ENCODE measurements around the gene KCNMB2. TPM values are rescaled to one million over a fixed set of nuclear protein-coding genes. Genes with fewer than 3 reads are reported as not detected.

The KCNMB2 gene
- total and polyA plus RNA-seq, 2 experiments from 2014 or later, result 2.4 TPM; not detected in 1

DNA sequence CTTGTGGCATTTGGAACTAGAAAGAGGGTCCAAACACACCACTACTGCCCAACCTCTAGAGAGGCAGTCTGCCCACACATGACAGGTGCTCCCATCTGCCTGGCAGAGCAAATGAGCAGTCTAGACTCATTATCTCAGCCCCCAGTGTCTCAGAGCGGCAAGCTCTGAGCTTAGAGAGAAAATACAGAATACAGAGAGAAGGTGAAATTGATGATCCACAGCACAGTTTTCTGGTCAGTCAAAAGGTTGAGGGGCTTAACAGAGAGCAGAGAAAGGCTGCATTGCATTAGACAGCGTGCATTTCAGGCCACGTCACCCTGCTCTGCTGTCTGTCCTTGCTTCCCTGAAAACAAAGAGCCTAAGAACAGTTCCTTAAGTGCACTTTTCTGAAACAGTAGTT is 135.1 kb downstream of the KCNMB2 start:
- no peak overlapping the region for H2AFZ ChIP-seq

DNA sequence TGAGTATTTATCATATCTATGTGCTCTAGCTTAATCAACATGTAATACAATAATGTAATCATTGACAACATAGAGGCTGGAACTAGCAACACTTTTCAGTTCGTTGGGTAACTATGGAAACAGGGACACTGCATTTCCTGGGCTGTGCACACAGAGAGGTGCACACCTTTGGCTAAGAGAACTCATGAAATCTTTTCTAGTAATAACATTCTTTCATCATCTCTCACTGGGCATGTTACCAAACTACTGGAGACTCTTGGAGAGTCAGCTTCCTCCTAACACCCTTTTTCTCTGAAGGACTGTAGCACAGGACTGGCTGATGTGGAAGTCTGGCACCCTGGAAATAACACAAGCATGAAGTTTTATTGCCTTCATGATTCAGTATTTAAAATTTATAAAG is 135.6 kb downstream of the KCNMB2 start:
- WGBS (ENCODE audit: low lambda C conversion rate, missing lambda C conversion rate), result 33% methylated on average over 1 of the region's 1 CpG
- Histone ChIP-seq H3K4me2 (no peak overlapping the region), H3K36me3 (replicated peaks; ENCODE audit: insufficient read depth, low read depth) (no peaks in the 10 kb centered on the region), H3K9me2 (replicated peaks; ENCODE audit: insufficient read depth) (no peaks in the 10 kb centered on the region), H3K9me3 (ENCODE audit: low read depth) (no peaks in the 10 kb centered on the region), H3K79me2 (no peaks in the 10 kb centered on the region), H3K27ac (no peak overlapping the region), H4K20me1 (ENCODE audit: insufficient read depth, poor library complexity, severe bottlenecking) (no peaks in the 10 kb centered on the region), H2AFZ (no peak overlapping the region), H3K27me3 (no peaks in the 10 kb centered on the region), H3K4me3 (no peak overlapping the region), H3K4me1 (ENCODE audit: insufficient read depth) (peaks cover 6% of the 10 kb centered on the region)
- peak; percentile 30 for DNase-seq (ENCODE audit: low spot score)
- TF ChIP-seq, protein P1, sequence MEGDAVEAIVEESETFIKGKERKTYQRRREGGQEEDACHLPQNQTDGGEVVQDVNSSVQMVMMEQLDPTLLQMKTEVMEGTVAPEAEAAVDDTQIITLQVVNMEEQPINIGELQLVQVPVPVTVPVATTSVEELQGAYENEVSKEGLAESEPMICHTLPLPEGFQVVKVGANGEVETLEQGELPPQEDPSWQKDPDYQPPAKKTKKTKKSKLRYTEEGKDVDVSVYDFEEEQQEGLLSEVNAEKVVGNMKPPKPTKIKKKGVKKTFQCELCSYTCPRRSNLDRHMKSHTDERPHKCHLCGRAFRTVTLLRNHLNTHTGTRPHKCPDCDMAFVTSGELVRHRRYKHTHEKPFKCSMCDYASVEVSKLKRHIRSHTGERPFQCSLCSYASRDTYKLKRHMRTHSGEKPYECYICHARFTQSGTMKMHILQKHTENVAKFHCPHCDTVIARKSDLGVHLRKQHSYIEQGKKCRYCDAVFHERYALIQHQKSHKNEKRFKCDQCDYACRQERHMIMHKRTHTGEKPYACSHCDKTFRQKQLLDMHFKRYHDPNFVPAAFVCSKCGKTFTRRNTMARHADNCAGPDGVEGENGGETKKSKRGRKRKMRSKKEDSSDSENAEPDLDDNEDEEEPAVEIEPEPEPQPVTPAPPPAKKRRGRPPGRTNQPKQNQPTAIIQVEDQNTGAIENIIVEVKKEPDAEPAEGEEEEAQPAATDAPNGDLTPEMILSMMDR (IDR thresholded peaks at IDR 0.05; ENCODE audit: poor library complexity), result no peak
- TF ChIP-seq EZH2 (IDR thresholded peaks at IDR 0.05; ENCODE audit: borderline replicate concordance) (no peak), EZH2phosphoT487 (IDR thresholded peaks at IDR 0.05; ENCODE audit: low read depth, severe bottlenecking, unreplicated experiment) (no peak)

More for the DNA sequence above, 135.1 kb downstream of the KCNMB2 start:
- Histone ChIP-seq H3K27me3 (no peaks in the 10 kb centered on the region), H3K4me2 (no peak overlapping the region), H3K4me1 (ENCODE audit: insufficient read depth) (peaks cover 6% of the 10 kb centered on the region), H3K9me3 (ENCODE audit: low read depth) (no peaks in the 10 kb centered on the region), H4K20me1 (ENCODE audit: insufficient read depth, poor library complexity, severe bottlenecking) (no peaks in the 10 kb centered on the region), H3K79me2 (no peaks in the 10 kb centered on the region), H3K9me2 (replicated peaks; ENCODE audit: insufficient read depth) (no peaks in the 10 kb centered on the region), H3K36me3 (replicated peaks; ENCODE audit: insufficient read depth, low read depth) (no peaks in the 10 kb centered on the region), H3K4me3 (no peak overlapping the region), H3K27ac (no peak overlapping the region)
- TF ChIP-seq, protein P1 (IDR thresholded peaks at IDR 0.05; ENCODE audit: poor library complexity), result no peak
- TF ChIP-seq EZH2 (IDR thresholded peaks at IDR 0.05; ENCODE audit: borderline replicate concordance) (no peak), EZH2phosphoT487 (IDR thresholded peaks at IDR 0.05; ENCODE audit: low read depth, severe bottlenecking, unreplicated experiment) (no peak)
- DNase-seq (ENCODE audit: low spot score), result no peak
- 41% methylated on average over 3 of the region's 3 CpGs for WGBS (ENCODE audit: low lambda C conversion rate, missing lambda C conversion rate)

DNA sequence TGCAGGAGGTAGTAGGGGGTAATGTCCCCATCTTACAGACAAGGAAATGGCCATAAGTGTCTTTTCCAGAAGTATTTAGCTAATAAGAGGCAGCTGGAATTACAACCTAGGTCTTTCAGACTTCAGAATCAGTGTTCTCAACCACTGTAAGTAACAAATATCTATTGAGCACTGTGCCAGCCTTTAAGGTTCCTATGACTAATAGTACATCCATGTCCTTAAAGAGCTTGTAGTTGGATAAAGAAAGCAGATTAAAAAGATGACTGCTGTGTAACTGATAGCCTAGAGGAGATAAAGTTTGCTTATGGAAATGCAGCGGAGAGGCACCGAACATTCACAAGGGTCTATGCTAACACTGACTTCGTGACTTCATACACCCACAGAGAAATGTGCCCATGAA is 136.0 kb downstream of the KCNMB2 start:
- WGBS (ENCODE audit: low lambda C conversion rate, missing lambda C conversion rate), result 94% methylated on average over 3 of the region's 3 CpGs
- TF ChIP-seq, protein P1 (IDR thresholded peaks at IDR 0.05; ENCODE audit: poor library complexity), result no peak
- TF ChIP-seq EZH2phosphoT487 (IDR thresholded peaks at IDR 0.05; ENCODE audit: low read depth, severe bottlenecking, unreplicated experiment), result no peak
- no peak overlapping the region for H2AFZ ChIP-seq

DNA sequence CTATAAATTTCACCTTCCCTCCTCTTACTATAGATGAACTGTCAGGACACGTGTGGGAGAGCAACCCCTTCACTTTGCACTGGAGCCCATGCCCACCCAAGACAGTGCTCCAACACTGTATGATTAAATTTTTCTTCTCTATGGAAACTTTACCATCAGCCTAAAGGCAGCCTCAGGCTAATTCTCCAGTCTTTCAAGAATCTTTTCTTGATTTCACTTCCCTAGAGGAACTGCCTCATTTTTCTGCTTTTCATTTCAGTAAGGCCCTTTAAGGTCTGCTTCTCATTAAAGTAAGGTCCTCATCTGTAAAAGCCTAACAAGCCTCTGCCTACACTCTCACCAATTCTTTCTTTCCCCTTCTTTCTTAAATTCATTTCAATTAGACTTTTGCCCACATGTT is 137.3 kb downstream of the KCNMB2 start:
- Histone ChIP-seq H2AFZ (no peak overlapping the region), H3K27ac (no peak overlapping the region), H4K20me1 (ENCODE audit: insufficient read depth, poor library complexity, severe bottlenecking) (no peaks in the 10 kb centered on the region), H3K4me1 (ENCODE audit: insufficient read depth) (peaks cover 6% of the 10 kb centered on the region), H3K4me3 (no peak overlapping the region), H3K27me3 (no peaks in the 10 kb centered on the region), H3K9me3 (ENCODE audit: low read depth) (no peaks in the 10 kb centered on the region), H3K4me2 (no peak overlapping the region), H3K36me3 (replicated peaks; ENCODE audit: insufficient read depth, low read depth) (no peaks in the 10 kb centered on the region), H3K9me2 (replicated peaks; ENCODE audit: insufficient read depth) (no peaks in the 10 kb centered on the region), H3K79me2 (no peaks in the 10 kb centered on the region)
- no peak for TF ChIP-seq EZH2phosphoT487 (IDR thresholded peaks at IDR 0.05; ENCODE audit: low read depth, severe bottlenecking, unreplicated experiment)
- TF ChIP-seq, protein P1 (IDR thresholded peaks at IDR 0.05; ENCODE audit: poor library complexity), result no peak
- DNase-seq (ENCODE audit: low spot score), result no peak
- WGBS (ENCODE audit: low lambda C conversion rate, missing lambda C conversion rate), result 81% methylated on average over 1 of the region's 1 CpG

More for the DNA sequence above, 136.0 kb downstream of the KCNMB2 start:
- H3K9me3 ChIP-seq (ENCODE audit: low read depth), result no peaks in the 10 kb centered on the region
- H3K36me3 ChIP-seq (replicated peaks; ENCODE audit: insufficient read depth, low read depth), result no peaks in the 10 kb centered on the region
- no peaks in the 10 kb centered on the region for H3K27me3 ChIP-seq
- no peak overlapping the region for H3K27ac ChIP-seq
- H3K4me3 ChIP-seq, result no peak overlapping the region
- H4K20me1 ChIP-seq (ENCODE audit: insufficient read depth, poor library complexity, severe bottlenecking), result no peaks in the 10 kb centered on the region
- no peak for DNase-seq (ENCODE audit: low spot score)
- no peak overlapping the region for H3K4me2 ChIP-seq
- H3K79me2 ChIP-seq, result no peaks in the 10 kb centered on the region
- no peaks in the 10 kb centered on the region for H3K9me2 ChIP-seq (replicated peaks; ENCODE audit: insufficient read depth)
- peaks cover 6% of the 10 kb centered on the region for H3K4me1 ChIP-seq (ENCODE audit: insufficient read depth)

Measured in hepatocyte (in vitro differentiated cells).